Measurements from ENCODE around the gene POU3F1.

Gene POU3F1

GRCh38 chr1:38046333-38046883, at the start of gene POU3F1:
POU3F1 (minus strand) TSS chr1:38046793; CDS start chr1:38046743, 50 bp downstream.
- DNase-seq: no peak

GRCh38 chr1:38095454-38095931, 48.9 kb upstream of the POU3F1 start:
- no peak for DNase-seq

GRCh38 chr1:38094711-38095290, 48.2 kb upstream of the POU3F1 start:
- no peak for DNase-seq

GRCh38 chr1:38093569-38094520, 47.3 kb upstream of the POU3F1 start:
- DNase-seq: no peak

- DNase-seq: no peak
Measured at GRCh38 chr1:38092256-38092655, 45.7 kb upstream of the POU3F1 start.

- no peak for DNase-seq
Measured at GRCh38 chr1:38090796-38091195, 44.2 kb upstream of the POU3F1 start.

GRCh38 chr1:38089712-38090360, 43.2 kb upstream of the POU3F1 start:
- DNase-seq: no peak

- no peak for DNase-seq
Measured at GRCh38 chr1:38088791-38089190, 42.2 kb upstream of the POU3F1 start.

GRCh38 chr1:38088366-38088765, 41.8 kb upstream of the POU3F1 start:
- DNase-seq: no peak

- no peak for DNase-seq
Measured at GRCh38 chr1:38087676-38088075, 41.1 kb upstream of the POU3F1 start.

GRCh38 chr1:38085666-38086330, 39.2 kb upstream of the POU3F1 start:
- no peak for DNase-seq

- DNase-seq: no peak
Measured at GRCh38 chr1:38084700-38085099, 38.1 kb upstream of the POU3F1 start.

GRCh38 chr1:38084113-38084512, 37.5 kb upstream of the POU3F1 start:
- no peak for DNase-seq

GRCh38 chr1:38083541-38083940, 36.9 kb upstream of the POU3F1 start:
- DNase-seq: no peak

GRCh38 chr1:38082769-38083263, 36.2 kb upstream of the POU3F1 start:
- DNase-seq: no peak

- no peak for DNase-seq
Measured at GRCh38 chr1:38079019-38079418, 32.4 kb upstream of the POU3F1 start.

GRCh38 chr1:38077523-38078147, 31.0 kb upstream of the POU3F1 start:
- DNase-seq: no peak

- DNase-seq: no peak
Measured at GRCh38 chr1:38076455-38076854, 29.9 kb upstream of the POU3F1 start.

GRCh38 chr1:38076038-38076437, 29.4 kb upstream of the POU3F1 start:
- no peak for DNase-seq

GRCh38 chr1:38075191-38075590, 28.6 kb upstream of the POU3F1 start:
- no peak for DNase-seq

- DNase-seq: no peak
Measured at GRCh38 chr1:38074302-38074677, 27.7 kb upstream of the POU3F1 start.

Data from activated CD4-positive, alpha-beta T cell treated with anti-CD3 and anti-CD28 coated beads, Interleukin-2, Interleukin-6, amounts not matched to agents 100 ng/mL and 50 ng/mL, durations not matched to agents 16 hours and 8 hours (primary cell).